Kidney epithelial cell (primary cell): ENCODE results near the gene AMZ2. TPM values are rescaled to one million over a fixed set of nuclear protein-coding genes. Genes with fewer than 3 reads are reported as not detected.
A peak's percentile ranks its signal among the peaks of the same experiment; 100 is the strongest.

Experiments used
- DNase-seq: peaks from one replicate; pipeline ENCODE4 v3.0.0-alpha.2; 2010; ENCODE audit warnings: low read depth
- H3K27me3 ChIP-seq: 2 replicates; pipeline ENCODE4 v1.6.0; 2011; ENCODE audit warnings: low read length; ENCODE audit not compliant: control insufficient read depth, insufficient read depth
- H3K36me3 ChIP-seq: 2 replicates; pipeline ENCODE4 v1.5.1; 2011; ENCODE audit warnings: low read length; ENCODE audit not compliant: control insufficient read depth, insufficient read depth
- H3K4me3 ChIP-seq: 2 replicates; pipeline ENCODE4 v1.5.1; 2011; ENCODE audit warnings: low read depth, mild to moderate bottlenecking, control low read depth, low read length
- CTCF ChIP-seq: IDR thresholded peaks from 2 replicates; pipeline ENCODE4 v1.5.1; 2011; ENCODE audit warnings: mild to moderate bottlenecking, moderate library complexity, low read length, control low read depth, inconsistent platforms; ENCODE audit not compliant: insufficient read depth, poor library complexity, severe bottlenecking
- total RNA-seq: library from RNA; depleted of rRNA; stranded (reverse); fragments of >200 nt; gene quantifications from 2 replicates; pipeline ENCODE4 v1.2.3, GENCODE V29; 2015

Gene AMZ2
- total RNA-seq, 1 donor from 2014 or later: 99.7 TPM

- no peak overlapping the region for H3K4me3 ChIP-seq
- TF ChIP-seq CTCF: no peak
- no peaks in the 10 kb centered on the region for H3K36me3 ChIP-seq
- peaks cover 19% of the 10 kb centered on the region for H3K27me3 ChIP-seq
- no peak for DNase-seq
Observed at GRCh38 chr17:68288375-68288774, 40.5 kb downstream of the AMZ2 start.

- Histone ChIP-seq H3K4me3 (no peak overlapping the region), H3K36me3 (no peaks in the 10 kb centered on the region), H3K27me3 (peaks cover 19% of the 10 kb centered on the region)
- no peak for DNase-seq
- TF ChIP-seq CTCF: no peak
Observed at GRCh38 chr17:68288804-68289203, 41.0 kb downstream of the AMZ2 start.

GRCh38 chr17:68289473-68289872, 41.6 kb downstream of the AMZ2 start:
- no peaks in the 10 kb centered on the region for H3K36me3 ChIP-seq
- H3K27me3 ChIP-seq: peaks cover 24% of the 10 kb centered on the region
- TF ChIP-seq CTCF: no peak
- DNase-seq: no peak
- H3K4me3 ChIP-seq: no peak overlapping the region

GRCh38 chr17:68289936-68290267, 42.1 kb downstream of the AMZ2 start:
- peaks cover 24% of the 10 kb centered on the region for H3K27me3 ChIP-seq
- DNase-seq: no peak
- H3K36me3 ChIP-seq: no peaks in the 10 kb centered on the region
- no peak overlapping the region for H3K4me3 ChIP-seq
- no peak for TF ChIP-seq CTCF

GRCh38 chr17:68290268-68290954, 42.6 kb downstream of the AMZ2 start:
- Histone ChIP-seq H3K27me3 (peaks cover 24% of the 10 kb centered on the region), H3K36me3 (no peaks in the 10 kb centered on the region), H3K4me3 (peak overlapping the region; percentile 58)
- TF ChIP-seq CTCF: no peak
- no peak for DNase-seq

- DNase-seq: no peak
- TF ChIP-seq CTCF: no peak
- no peaks in the 10 kb centered on the region for H3K36me3 ChIP-seq
- H3K4me3 ChIP-seq: peak within 1 kb of the TSS; percentile 58
- peaks cover 24% of the 10 kb centered on the region for H3K27me3 ChIP-seq
Observed at GRCh38 chr17:68290955-68291835, 43.4 kb downstream of the AMZ2 start, which contains the start of the genes ARSG and SLC16A6. Gene ARSG (plus strand): TSS chr17:68291495. CDS start chr17:68307494, 15,999 bp downstream. Gene SLC16A6 (minus strand): TSS chr17:68291127. CDS start chr17:68278320, 12,807 bp downstream.
